Measurements from ENCODE around the gene NME7.
"Not testable (repeated sequence)": the region's sequence is repeated elsewhere in the genome, so short reads cannot be mapped to it uniquely, and the experiment has no call there.

Gene NME7

DNA sequence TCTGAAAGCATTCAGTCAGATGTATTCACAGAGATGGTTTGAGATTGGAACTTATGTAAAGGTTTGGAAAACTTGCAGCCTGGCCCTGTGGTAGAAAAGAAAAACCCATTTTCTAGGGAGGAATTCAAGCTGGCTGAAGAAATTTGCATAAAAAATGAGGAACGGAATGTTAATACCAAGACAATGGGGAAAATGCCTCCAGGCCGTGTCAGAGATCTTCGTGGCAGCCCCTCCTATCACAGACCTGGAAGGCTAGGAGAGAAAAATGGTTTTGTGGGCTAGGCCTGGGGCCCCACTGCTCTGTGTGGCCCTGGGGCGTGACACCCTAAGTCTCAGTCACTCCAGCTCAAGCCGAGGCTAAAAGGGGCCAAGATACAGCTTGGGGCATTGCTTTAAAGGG is 26.7 kb downstream of the NME7 start:
- no peak for DNase-seq

DNA sequence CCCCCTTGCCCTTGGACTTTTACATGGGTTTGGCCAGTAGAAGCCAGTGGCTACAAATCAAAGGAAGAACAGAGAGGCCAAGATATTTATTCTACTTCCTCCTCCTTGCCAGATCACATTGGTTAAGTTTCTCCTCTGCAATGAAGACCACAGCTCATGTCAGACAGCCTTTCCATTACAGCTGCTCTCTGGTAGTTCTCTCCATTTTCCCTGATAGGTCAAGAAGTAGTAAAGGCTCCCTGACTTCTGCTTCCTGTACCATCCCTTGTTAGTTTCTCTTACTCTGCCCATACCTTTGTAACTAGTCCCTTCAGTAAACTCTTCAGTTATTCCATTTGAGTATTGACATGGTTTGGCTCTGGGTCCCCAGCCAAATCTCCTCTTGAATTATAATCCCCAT is 27.8 kb downstream of the NME7 start:
- DNase-seq = no peak

DNA sequence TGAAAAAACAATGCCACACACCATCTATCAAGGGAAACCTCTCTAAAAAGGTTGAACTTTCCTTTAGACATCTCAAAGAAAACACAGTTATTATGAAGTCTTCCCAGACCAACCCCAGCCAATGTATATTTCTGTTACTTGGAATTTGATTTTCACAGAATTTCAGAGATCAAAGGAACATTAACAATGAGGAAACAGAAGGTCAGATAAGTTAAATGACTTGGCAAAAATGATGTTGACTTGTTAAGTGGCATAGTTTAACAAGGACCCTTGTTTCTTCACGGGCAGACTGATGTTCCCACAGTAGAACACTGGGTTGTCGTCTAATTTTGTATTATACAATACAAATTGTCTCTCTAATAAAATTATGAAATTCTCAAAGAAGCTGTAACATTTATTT is 29.0 kb downstream of the NME7 start:
- DNase-seq = no peak

DNA sequence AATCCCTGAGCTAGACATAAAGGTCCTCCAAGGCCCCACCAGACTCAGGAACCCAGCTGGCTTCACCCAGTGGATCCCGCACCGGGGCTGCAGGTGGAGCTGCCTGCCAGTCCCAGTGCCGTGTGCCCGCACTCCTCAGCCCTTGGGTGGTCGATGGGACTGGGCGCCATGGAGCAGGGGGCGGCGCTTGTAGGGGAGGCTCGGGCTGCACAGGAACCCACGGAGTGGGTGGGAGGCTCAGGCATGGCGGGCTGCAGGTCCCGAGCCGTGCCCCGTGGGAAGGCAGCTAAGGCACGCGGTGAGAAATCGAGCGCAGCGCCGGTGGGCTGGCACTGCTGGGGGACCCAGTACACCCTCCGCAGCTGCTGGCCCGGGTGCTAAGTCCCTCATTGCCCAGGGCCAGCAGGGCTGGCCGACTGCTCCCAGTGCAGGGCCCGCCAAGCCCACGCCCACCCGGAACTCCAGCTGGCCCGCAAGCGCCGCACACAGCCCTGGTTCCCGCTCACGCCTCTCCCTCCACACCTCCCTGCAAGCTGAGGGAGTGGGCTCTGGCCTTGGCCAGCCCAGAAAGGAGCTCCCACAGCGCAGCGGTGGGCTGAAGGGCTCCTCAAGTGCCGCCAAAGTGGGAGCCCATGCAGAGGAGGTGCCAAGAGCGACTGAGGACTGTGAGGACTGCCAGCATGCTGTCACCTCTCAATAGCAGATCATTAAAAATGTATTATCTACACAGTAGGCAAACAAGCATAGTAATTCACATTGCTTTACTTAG is 30.5 kb downstream of the NME7 start:
- not testable (repeated sequence) for DNase-seq

DNA sequence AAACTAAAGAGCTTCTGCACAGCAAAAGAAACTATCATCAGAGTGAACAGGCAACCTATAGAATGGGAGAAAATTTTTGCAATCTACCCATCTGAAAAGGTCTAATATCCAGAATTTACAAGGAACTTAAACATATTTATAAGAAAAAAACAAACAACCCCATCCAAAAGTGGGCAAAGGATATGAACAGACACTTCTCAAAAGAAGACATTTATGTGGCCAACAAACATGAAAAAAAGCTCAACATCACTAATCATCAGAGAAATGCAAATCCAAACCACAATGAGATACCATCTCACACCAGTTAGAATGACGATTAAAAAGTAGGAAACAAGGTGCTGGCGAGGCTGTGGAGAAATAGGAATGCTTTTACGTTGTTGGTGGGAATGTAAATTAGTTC is 32.9 kb downstream of the NME7 start:
- not testable (repeated sequence) for DNase-seq

DNA sequence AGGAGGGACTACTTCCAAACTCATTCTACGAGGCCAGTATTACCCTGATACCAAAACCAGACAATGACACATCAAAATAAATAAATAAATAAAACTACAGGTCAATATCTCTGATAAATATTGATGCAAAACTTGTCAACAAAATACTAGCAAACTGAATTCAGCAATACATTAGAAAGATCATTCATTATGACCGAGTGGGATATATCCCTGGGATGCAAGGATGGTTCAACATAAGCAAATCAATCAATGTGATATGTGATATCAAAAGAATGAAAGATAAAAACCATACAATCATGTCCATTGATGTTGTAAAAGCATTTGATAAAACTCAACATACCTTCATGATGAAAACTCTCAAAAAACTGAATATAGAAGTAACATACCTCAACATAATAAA is 36.7 kb downstream of the NME7 start:
- no peak for DNase-seq

DNA sequence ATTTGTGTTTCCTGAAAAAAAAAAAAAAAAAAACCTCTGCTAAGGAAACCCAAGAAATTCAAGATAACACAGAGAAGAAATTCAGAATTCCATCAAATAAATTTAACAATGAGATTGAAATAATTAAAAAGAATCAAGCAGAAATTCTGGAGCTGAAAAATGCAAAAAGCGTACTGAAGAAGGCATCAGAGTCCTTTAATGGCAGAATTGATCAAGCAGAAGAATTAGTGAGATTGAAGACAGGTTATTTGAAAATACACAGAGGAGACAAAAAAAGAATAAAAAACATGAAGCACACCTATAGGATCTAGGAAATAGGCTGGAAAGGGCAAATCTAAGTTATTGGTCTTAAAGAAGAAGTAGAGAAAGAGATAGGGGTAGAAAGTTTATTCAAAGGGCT is 38.2 kb downstream of the NME7 start:
- no peak for DNase-seq

DNA sequence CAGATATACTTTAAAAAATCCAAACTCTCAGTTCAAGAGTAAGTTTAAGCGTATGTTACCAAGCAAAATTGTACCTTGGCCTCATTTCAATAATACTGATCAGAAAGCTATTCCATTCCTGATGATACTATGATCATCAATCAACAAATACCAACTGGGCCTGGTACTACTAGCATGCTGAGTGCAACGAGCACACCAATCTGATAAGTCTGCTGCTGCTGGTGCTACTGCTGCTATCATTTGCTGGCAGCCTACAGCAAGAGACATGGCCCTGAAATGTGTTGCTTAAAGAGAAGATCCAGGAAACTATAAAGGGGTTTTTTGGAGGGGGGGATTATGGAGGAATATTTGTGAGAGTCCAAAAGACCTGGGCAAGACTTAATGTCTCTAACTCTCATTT is 39.7 kb downstream of the NME7 start:
- no peak for DNase-seq

DNA sequence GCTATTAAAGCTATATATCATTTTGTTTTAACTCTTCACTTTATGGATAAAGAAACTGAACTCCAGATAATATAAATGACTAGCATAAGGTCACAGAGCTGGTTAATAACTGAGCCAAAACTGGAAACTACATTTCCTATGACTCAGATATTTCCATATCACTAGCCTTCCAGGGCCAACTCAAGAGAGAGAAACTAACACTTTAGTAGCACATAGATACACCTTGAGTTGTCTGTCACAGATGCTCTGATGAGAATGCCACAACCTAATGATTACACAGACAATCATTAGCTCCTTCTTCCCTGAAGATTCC is 40.7 kb downstream of the NME7 start:
- DNase-seq = no peak

DNA sequence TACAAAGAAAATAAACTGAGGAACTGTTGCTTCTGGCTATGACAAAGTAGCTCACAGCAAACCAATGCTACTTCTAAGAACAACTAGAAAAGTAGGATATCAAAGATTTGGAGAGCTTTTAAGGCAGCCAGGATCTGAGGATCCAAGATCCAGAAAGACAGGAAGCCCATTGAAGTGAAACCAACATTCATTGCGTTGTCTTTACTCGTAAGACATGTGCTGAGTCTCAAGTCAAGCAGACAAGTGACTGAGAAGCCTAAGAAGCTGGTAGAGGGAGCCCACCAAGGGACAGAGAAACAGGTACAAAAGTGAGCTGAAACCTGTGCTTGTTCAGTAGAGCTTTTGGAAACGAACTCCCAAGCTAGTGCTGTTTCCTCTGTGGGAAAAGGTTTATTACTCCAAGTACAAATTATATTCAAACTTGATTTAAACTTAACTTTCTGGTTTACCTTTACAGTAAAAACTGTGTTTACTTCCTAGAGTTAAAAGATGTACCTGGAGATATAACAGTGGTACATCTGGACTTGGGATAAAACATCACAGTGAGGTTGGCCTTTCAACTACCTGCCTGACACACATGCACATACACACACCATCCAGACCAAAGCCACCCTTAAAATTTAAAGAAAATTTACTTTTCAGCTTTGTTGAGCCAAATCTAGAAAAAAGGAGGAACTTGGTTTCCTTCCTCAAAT is 41.2 kb downstream of the NME7 start:
- DNase-seq = no peak

DNA sequence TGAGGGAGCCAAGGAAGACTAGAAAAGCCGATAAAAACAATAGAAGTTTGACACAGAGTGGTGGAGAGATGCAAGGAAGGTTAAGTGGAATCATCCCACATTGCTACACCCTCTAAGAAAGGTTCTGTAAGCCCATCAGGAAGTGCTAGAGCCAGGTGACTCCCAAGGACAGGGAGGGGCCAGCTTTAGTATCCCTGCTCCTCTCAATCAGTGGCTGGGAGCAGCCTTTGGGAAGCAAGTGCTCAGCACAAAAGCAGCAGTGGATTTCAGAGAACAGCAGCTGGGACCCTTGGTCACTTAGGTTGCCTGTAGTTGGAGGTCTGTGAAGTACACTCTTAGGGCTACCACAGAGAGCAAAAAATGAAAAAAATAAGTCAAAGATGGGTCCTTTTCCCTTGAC is 42.5 kb downstream of the NME7 start:
- DNase-seq = no peak

DNA sequence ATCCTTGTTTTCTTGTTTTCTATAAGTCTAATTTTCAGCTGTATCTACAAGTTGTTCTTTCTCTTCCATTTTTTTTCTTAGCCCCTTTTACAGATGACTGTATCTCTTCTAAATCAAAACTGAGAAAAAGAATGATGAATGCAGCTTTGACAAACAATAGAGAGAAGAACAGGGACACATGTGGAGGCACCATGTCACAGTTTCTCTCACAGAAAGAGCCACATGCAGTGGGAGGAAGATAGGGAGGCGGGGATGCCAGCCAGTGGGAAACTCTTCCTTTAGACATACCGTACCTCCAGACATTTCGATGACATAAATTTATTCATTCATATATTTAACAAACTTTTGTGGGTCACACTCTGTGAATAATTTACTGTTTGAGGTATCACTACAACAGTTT is 45.5 kb downstream of the NME7 start:
- DNase-seq = no peak

DNA sequence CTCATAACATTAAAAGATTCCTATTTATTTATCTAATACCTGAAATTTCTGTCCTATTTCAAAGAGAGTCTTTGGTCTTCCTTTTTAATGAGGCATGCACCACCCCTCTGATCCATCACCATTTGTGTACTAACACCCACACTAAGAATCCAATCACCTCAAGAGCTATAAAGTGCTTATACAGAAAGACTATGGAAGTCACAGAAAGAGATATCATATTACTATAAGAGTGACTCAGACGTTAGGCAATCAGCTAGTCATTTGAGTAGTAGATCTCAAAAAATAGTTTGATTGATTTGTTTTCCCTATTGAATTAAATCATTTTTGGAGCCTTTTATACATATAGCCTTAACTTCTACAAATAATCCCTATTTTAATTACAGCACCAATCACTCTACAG is 46.1 kb downstream of the NME7 start:
- DNase-seq = no peak

DNA sequence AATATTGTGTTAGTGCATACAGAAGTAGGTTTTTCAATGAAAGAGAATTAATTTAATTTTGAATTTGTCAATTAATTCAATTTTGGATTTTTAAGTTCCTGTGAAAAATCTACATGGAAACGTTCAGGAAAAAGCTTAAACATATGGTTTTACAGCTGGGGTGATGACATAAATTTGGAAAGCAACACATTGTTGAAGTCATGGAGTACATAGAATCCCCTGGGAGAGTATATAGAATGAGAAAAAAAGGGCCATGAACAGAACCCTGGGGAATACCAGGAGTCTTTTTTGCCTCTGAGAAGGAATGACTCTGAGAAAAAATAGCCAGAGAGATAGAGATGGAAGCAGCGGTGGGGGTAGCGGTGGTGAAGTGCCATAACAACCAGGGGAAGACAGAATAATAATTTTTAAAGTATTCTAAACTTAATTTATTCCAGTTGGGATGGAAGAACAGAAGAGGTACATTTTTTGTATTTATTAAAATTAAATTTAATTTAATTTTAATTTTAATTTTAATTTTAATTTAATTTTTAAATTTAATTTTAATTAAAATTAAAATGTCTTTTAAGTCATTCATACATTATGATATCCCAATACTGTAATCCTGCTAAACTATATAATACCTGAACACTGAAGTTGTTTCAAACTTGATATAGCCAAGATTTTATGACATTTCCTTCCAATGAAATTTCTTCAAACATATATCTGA is 48.9 kb downstream of the NME7 start:
- DNase-seq = no peak

DNA sequence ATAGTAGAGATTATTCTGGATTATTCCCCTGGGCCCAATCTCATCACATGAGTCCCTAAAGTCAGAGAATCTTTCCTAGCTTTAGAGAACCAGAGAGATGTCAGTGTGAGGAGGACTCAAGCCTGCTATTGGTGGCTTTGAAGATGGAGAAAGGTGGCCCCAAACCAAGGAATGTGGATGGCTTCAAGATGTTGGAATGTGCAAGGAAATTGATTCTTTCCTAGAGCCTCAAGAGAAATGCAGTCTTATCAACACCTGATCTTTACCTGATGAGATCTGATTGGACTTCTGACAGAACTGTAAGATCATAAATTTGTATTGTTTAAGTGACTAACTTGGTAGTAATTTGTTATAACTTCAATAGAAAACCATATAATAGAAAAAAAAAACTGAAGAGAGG is 51.0 kb downstream of the NME7 start:
- DNase-seq = no peak

DNA sequence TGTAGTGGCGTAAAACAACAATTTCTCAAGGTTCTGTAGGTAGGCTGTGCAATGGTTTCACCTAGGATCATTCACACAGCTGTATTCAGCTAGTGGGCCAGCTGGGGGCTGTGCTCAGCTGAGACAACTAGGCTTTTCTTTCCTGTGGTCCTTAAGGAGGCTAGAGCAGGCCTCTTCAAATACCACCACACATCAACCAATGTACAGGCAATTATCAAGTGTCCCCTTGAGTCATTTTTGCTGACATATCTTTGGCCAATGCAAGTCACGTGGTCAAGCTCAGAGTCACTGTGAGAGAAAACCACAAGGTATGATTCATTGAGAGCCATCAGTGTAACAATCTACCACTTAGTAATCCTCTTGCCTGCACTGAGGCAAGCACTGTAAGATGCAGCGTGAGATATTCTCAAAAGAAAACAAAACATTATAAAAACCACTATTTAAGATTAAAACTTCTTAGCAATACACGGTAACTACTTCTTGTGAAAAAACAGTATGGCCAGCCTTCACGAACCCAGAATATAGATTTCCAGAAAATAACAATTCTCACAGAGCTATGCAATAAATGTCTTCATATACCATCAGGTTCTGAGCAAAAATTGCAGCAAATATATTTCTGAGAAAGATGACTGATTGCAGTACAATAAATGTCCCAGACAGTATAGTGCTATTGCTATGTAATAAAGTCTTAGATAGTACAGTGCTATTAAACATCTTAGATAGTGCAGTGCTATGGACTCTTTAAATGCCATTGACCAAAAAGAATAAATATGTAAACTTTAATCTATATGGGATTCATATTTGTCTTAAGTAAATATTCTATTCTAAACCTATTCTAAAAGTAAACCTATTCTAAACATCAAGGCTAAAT is 55.3 kb downstream of the NME7 start:
- no peak for DNase-seq

DNA sequence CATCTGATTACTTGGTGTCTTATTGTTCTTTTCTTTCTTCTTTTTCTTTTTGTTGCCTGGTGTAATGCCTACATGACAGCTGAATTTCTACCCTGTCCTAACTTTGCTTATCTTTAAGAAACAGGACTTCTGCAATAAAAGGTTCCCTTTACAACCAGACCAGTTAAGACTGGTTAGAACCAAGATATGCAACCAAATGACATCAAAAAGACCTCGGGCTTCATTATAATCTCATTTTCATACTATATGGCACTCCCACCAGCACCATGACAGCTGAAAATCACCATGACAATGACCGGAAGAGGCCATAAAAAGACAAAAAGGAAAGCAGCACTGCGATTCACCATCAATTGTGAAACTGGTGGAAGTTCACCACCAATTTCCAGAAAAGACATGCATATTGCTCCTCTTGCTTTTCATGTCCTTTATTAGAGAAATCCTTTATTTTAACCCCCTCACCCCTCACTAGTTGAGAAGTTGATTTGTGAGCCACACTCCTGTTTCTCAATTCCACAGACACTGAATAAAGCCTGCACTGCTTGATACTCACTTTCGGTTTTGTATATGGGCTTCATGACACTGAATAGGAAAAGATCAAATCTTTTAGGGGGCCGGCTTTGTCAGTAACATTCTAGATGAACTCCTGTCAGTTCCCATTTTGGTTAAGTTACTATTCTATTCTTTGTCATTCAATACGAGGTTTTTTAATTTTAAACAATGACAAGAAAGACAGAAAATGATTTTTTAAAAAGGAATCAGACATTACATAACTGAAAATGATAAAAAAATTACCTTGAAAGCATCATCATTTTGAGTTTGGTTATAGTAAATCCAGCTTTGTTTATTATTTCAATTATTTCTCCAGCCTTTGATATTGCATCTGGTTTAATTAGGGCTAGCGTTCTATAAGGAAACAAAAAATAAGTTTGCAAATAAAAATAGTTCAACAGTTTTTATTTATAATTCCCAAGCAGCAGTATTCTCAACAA is 58.1 kb downstream of the NME7 start:
- DNase-seq = no peak

DNA sequence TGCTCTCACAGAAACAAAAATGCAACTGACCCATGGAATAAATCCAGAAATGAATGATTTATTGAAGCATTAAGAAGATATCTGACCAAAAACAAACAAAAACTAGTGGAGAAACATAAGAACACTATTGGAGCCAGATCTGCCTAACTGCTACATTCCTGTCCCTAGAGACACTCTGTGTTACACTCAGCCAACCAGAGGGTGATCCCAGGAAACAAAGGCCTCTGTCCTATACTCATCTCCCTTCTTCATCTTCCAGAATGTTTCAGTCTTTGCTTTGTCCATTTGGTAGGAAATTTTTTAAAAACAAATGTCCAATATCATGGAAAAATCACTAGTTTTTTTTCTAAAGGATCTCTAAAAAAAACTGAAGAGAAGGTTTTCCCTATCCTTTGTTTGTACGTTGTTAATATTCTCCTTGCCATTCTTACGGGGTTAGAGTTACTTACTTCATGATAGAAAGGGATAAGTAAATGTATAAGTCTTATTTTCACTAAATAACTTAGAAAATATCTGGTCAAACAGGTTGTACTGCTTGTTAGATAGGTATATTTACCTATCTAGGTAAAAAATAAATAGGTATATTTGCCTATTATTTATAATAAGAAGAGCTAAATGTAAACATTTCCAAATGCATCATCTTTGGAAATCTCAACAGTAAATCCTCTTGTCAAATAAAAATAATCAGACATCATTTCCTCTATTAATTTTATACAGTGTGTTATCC is 59.1 kb downstream of the NME7 start:
- DNase-seq = no peak

DNA sequence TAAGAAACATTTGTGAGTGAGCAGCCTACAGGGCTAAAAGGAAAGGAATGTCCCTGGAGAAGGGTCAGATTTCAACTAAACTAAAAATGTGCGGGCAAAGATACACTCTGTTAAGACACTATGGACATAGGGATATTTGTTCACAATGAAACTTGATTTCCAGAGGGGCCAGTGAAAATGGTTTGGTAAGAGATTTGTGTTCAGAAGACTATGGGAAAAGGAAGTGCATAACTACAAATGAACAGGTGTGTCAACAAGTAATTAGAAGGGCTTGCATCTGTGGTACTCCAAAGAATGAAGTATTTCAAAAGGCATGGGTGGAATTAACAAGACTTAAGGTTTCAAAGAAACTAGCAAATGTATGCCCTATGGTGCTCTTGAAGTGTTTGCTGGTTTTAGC is 60.4 kb downstream of the NME7 start:
- DNase-seq = no peak

DNA sequence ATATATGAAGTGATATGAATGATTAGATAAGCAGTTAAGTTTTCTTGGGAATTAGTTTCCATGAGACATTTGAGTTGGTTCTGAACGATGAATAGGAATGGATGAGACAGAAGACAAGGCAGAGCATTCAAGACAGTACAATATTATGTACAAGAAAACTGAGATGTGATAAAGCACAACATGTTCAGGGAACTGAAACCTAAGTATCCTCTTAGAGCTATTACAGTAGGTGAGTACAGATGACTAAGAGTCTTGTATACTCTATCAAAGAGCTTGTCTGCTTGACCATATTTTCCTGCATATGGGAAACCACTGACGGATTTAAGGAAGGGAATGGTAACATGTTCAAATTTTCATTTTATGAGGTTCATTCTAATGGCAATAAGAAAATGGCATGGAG is 61.6 kb downstream of the NME7 start:
- no peak for DNase-seq

DNA sequence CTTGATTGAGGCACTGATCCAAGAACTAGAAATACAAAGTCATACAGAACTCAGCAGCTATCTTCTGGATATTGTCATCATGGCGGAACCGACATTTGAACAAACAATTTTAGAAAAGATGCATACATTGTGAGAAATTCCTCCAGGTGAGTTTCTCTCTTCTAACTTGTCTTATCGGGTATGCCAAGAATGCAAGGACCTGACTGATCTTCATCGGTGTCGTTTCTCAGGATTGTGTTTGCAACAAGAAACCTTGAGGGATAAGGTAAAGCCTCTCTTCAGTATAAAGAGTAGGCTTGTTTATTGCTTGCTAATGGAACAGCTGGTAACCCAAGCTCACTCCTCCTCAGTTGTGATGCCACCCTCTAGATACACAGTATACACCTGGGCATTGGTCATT is 62.2 kb downstream of the NME7 start:
- DNase-seq = no peak

All from cortex of kidney (tissue), 1 donor.